BJ (cell line): Measurements from ENCODE around the gene ETFA. TPM values are rescaled to one million over a fixed set of nuclear protein-coding genes. Genes with fewer than 3 reads are reported as not detected.
A peak's percentile ranks its signal among the peaks of the same experiment; 100 is the strongest.

ENCODE experiments used
- CTCF ChIA-PET: fragments of 350-600 bp; formaldehyde crosslinking; extraction: SDS; loops from one replicate; lab custom pipeline; 2021; ENCODE audit warnings: antibody characterized with exemption, inconsistent platforms; lab: Yijun Ruan, JAX
- POLR2A ChIA-PET: fragments of 300-600 bp; sonication (Branson Sonifier 250); formaldehyde crosslinking; extraction: SDS; loops from one replicate; lab custom pipeline; 2021; ENCODE audit warnings: antibody characterized with exemption; lab: Charles Lee
- DNase-seq: peaks from one replicate; pipeline ENCODE4 v3.0.0-alpha.2; 2011; ENCODE audit warnings: low read depth
- H3K27me3 ChIP-seq: 2 replicates; pipeline ENCODE4 v1.6.0; 2011; ENCODE audit warnings: low read length; ENCODE audit not compliant: control insufficient read depth, insufficient read depth
- H3K36me3 ChIP-seq: 2 replicates; pipeline ENCODE4 v1.5.1; 2011; ENCODE audit warnings: low read length; ENCODE audit not compliant: control insufficient read depth, insufficient read depth
- H3K4me3 ChIP-seq: 2 replicates; pipeline ENCODE4 v1.5.1; 2011; ENCODE audit warnings: low read depth, mild to moderate bottlenecking, control low read depth, low read length
- CTCF ChIP-seq: IDR thresholded peaks from 2 replicates; pipeline ENCODE4 v1.5.1; 2011; ENCODE audit warnings: low read depth, mild to moderate bottlenecking, control low read depth, inconsistent platforms, low read length, moderate library complexity; ENCODE audit not compliant: insufficient read depth
- polyA plus RNA-seq: library from polyadenylated mRNA; depleted of rRNA; stranded (reverse); fragments of >200 nt; gene quantifications from 2 replicates; pipeline ENCODE4 v1.2.3, GENCODE V29; 2011

The ETFA gene
- polyA plus RNA-seq, 1 experiment, result 113 TPM

- no peak overlapping the region for H3K4me3 ChIP-seq
- no peak for DNase-seq
- no peaks in the 10 kb centered on the region for H3K27me3 ChIP-seq
- no peak for TF ChIP-seq CTCF
- H3K36me3 ChIP-seq, result no peaks in the 10 kb centered on the region
- ChIA-PET CTCF (interaction anchor here (1.1 to 1.3 kb wide), 2 partner anchors 9 to 15 kb away, joined by 3 to 5 read pairs; no protein-coding TSS in a partner anchor), POLR2A (no interaction called here)
These were observed 135.8 kb downstream of the ETFA start for GRCh38 chr15:76175442-76175841.

GRCh38 chr15:76174654-76175053 is 136.6 kb downstream of the ETFA start:
- no peaks in the 10 kb centered on the region for H3K27me3 ChIP-seq
- no peaks in the 10 kb centered on the region for H3K36me3 ChIP-seq
- DNase-seq, result no peak
- no peak for TF ChIP-seq CTCF
- ChIA-PET CTCF (interaction anchor here (1.3 kb wide), 1 partner anchor 10 kb away, joined by 5 read pairs; no protein-coding TSS in a partner anchor), POLR2A (no interaction called here)
- H3K4me3 ChIP-seq, result no peak overlapping the region

GRCh38 chr15:76173317-76173834 is 137.9 kb downstream of the ETFA start:
- H3K4me3 ChIP-seq, result no peak overlapping the region
- H3K27me3 ChIP-seq, result no peaks in the 10 kb centered on the region
- H3K36me3 ChIP-seq, result no peaks in the 10 kb centered on the region
- no peak for DNase-seq
- ChIA-PET CTCF (interaction anchor here (1.4 to 1.8 kb wide), 2 partner anchors 12 to 18 kb away, joined by 3 to 5 read pairs; no protein-coding TSS in a partner anchor), POLR2A (no interaction called here)
- TF ChIP-seq CTCF, result no peak

- POLR2A ChIA-PET, result no interaction called here
- CTCF ChIA-PET, result interaction anchor here (1.4 to 1.8 kb wide), 3 partner anchors 12 to 22 kb away, joined by 3 to 5 read pairs (median 3); no protein-coding TSS in a partner anchor
- no peak for DNase-seq
- TF ChIP-seq CTCF, result no peak
- Histone ChIP-seq H3K4me3 (no peak overlapping the region), H3K27me3 (no peaks in the 10 kb centered on the region), H3K36me3 (no peaks in the 10 kb centered on the region)
These were observed 138.5 kb downstream of the ETFA start for GRCh38 chr15:76172782-76173181.

- POLR2A ChIA-PET, result no interaction called here
- no peaks in the 10 kb centered on the region for H3K36me3 ChIP-seq
- CTCF ChIA-PET, result interaction anchor here (1.4 to 2.9 kb wide), 3 partner anchors 15 to 22 kb away, joined by 3 to 17 read pairs (median 11); no protein-coding TSS in a partner anchor
- H3K27me3 ChIP-seq, result no peaks in the 10 kb centered on the region
- no peak for TF ChIP-seq CTCF
- DNase-seq, result peak; percentile 59
- H3K4me3 ChIP-seq, result no peak overlapping the region
These were observed 141.1 kb downstream of the ETFA start for GRCh38 chr15:76169911-76170800.
